Stomach (tissue), 9 donors: ENCODE data around the gene GRIN3A. TPM values are rescaled to one million over a fixed set of nuclear protein-coding genes. Genes with fewer than 3 reads are reported as not detected.

ENCODE experiments used
- DNase-seq, 2 donors: peaks; one replicate each; pipeline versions ENCODE4 v3.0.0 to v3.0.0-alpha.2; 2013 to 2019
- H3K27ac ChIP-seq, 5 donors: fragments of 200-600 bp in 4 of 5; sonication (generic) in 4 of 5; one replicate each; pipeline ENCODE4 v1.5.1; 2013 to 2019; ENCODE audit warnings: mild to moderate bottlenecking in 1 of 5, moderate library complexity in 1 of 5
- H3K27me3 ChIP-seq, 3 donors: fragments of 200-600 bp; sonication (generic); one replicate each; pipeline ENCODE4 v1.5.1; 2017 to 2019; ENCODE audit warnings: mixed run types in 1 of 3
- H3K36me3 ChIP-seq, 4 donors: fragments of 200-600 bp; sonication (generic); 1 replicate in 3 of 4; 2 replicates in 1 of 4; pipeline ENCODE4 v1.5.1; 2016 to 2019
- H3K4me1 ChIP-seq, 4 donors: fragments of 200-600 bp; sonication (generic); one replicate each; pipeline ENCODE4 v1.5.1; 2016 to 2019
- H3K4me3 ChIP-seq, 4 donors: fragments of 200-600 bp; sonication (generic) in 3 of 4; one replicate each; pipeline ENCODE4 v1.5.1; 2016 to 2019; ENCODE audit warnings: mild to moderate bottlenecking in 1 of 4
- H3K9me3 ChIP-seq, 4 donors: fragments of 200-600 bp; sonication (generic); one replicate each; pipeline ENCODE4 v1.5.1; 2016 to 2019
- CTCF ChIP-seq, 7 experiments: fragments of 450-650 bp in 4 of 7; fragments of 200-600 bp in 3 of 7; sonication (generic) in 3 of 7; IDR thresholded peaks; one replicate each; pipeline ENCODE4 v1.5.1; 2016 to 2019; ENCODE audit warnings: antibody characterized with exemption in 7 of 7, control low read depth in 2 of 7, mild to moderate bottlenecking in 1 of 7
- EP300 ChIP-seq: sonication (generic); formaldehyde crosslinking; IDR thresholded peaks from one replicate; pipeline ENCODE4 v1.6.1; 2017; ENCODE audit warnings: antibody characterized with exemption
- POLR2A ChIP-seq, 4 donors: fragments of 450-650 bp; IDR thresholded peaks; one replicate each; pipeline ENCODE4 v1.6.1; 2016; ENCODE audit warnings: antibody characterized with exemption in 4 of 4, control low read depth in 2 of 4, mild to moderate bottlenecking in 1 of 4, moderate library complexity in 1 of 4
- POLR2AphosphoS5 ChIP-seq, 3 donors: sonication (generic); formaldehyde crosslinking; IDR thresholded peaks; one replicate each; pipeline ENCODE4 v1.6.1; 2016; ENCODE audit warnings: antibody characterized with exemption in 3 of 3
- WGBS, 5 donors: extraction: QIAGEN DNeasy Blood & Tissue Kit in 3 of 5; methylation state at CpG; one replicate each; pipeline versions ENCODE4 v1.1.5 to v1.1.7; 2013 to 2018; 5-methylcytosine and 5-hydroxymethylcytosine counted together
- intact Hi-C: fragments of 100-400 bp; cut with DNase I; formaldehyde crosslinking; loops from one replicate; pipeline ENCODE4 v1.15.1; 2023; ENCODE audit warnings: low total_unique reads
- polyA plus RNA-seq, 3 donors: library from polyadenylated mRNA; stranded (reverse); fragments of 200-250 nt; gene quantifications; one replicate each; pipeline ENCODE4 v1.2.3, GENCODE V29; 2013
- total RNA-seq, 5 donors: library from RNA; depleted of rRNA; stranded (reverse); fragments of >200 nt; gene quantifications; one replicate each; pipeline versions ENCODE4 v1.1.0 to v1.2.3, GENCODE V29; 2014 to 2016
- donor health status: healthy with polysubstance abuse.
- donor health status: Bipolar disorder and iron deficiency.
- donor health status: healthy.

The GRIN3A gene
- total and polyA plus RNA-seq, 8 donors: 0.18 TPM; not detected in 7

DNA sequence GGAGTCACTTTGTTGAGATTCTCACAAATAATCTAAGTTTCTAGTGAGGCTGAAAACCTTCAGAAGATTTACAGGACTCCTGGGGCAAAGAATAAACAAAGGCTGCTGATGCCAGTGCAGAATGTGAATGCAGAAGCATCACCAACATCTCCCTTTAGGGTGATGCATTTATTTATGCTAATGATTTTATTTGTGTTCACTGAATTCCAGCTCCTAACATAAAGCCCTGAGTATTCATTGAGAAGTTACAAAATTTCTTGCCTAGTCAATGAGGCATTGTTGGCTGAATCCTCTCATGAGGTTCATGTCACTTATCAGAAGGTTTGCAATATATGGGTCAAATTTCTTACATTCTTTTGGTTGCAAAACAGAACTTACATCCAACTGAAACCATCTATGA, 70.0 kb downstream of the GRIN3A start:
- Histone ChIP-seq H3K4me3 (no peak overlapping the region), H3K4me1 (no peaks in the 10 kb centered on the region), H3K9me3 (no peaks in the 10 kb centered on the region), H3K27me3 (no peaks in the 10 kb centered on the region), H3K27ac (no peak overlapping the region), H3K36me3 (no peaks in the 10 kb centered on the region)
- DNase-seq: no peak
- TF ChIP-seq POLR2AphosphoS5 (IDR thresholded peaks at IDR 0.05): no peak
- no peak for TF ChIP-seq CTCF (IDR thresholded peaks at IDR 0.05)
- intact Hi-C loops: no loop called here

- WGBS, 5 donors: 53 to 77% (median 59%) methylated on average over 2 of the region's 2 CpGs
- no peak for DNase-seq
- TF ChIP-seq EP300 (no peak), CTCF (IDR thresholded peaks at IDR 0.05) (no peak), POLR2A (IDR thresholded peaks at IDR 0.05) (no peak), POLR2AphosphoS5 (IDR thresholded peaks at IDR 0.05) (no peak)
Observed at GRCh38 chr9:101664453-101664852, 74.0 kb downstream of the GRIN3A start.

DNA sequence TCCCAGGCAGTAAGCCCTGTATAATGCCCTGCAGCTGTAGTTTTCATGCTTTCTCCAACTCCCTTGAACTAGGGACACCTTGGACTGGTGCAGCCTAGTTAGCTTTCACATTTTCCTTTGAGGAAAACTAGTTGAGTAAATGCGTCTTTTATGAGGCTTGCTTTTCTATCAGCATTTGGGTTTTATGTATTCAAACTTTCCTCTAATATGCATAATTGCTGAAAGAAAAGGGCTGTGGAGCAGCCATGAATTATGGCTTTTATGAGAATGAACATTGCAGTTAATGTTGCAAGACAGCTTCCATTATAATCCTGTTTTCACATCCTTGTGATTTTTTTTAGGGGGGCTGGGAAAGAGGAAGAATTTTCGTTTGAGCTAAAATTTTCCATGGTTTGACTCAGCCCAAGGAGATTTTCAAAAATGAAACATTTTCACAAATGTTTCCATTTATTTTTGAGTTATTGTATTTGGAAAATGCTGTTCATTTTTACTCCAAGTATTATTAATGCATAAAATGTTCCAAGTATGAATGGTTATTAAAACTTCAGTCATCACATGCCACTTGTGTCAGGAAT, 85.8 kb downstream of the GRIN3A start:
- 52 to 63% (median 55%) methylated on average over 2 of the region's 2 CpGs for WGBS, 5 donors
- H3K36me3 ChIP-seq: no peaks in the 10 kb centered on the region
- DNase-seq: no peak
- intact Hi-C loops: no loop called here
- H3K4me3 ChIP-seq: no peak overlapping the region
- no peak overlapping the region for H3K27ac ChIP-seq
- no peaks in the 10 kb centered on the region for H3K27me3 ChIP-seq
- H3K9me3 ChIP-seq: no peaks in the 10 kb centered on the region
- TF ChIP-seq POLR2AphosphoS5 (IDR thresholded peaks at IDR 0.05): no peak
- no peak for TF ChIP-seq EP300
- no peak for TF ChIP-seq POLR2A (IDR thresholded peaks at IDR 0.05)
- no peak for TF ChIP-seq CTCF (IDR thresholded peaks at IDR 0.05)
- no peaks in the 10 kb centered on the region for H3K4me1 ChIP-seq

More at GRCh38 chr9:101664453-101664852, 74.0 kb downstream of the GRIN3A start:
- H3K27me3 ChIP-seq: no peaks in the 10 kb centered on the region
- no peak overlapping the region for H3K4me3 ChIP-seq
- H3K36me3 ChIP-seq: no peaks in the 10 kb centered on the region
- no peak overlapping the region for H3K27ac ChIP-seq
- no peaks in the 10 kb centered on the region for H3K4me1 ChIP-seq
- intact Hi-C loops: no loop called here
- H3K9me3 ChIP-seq: no peaks in the 10 kb centered on the region

- TF ChIP-seq CTCF (IDR thresholded peaks at IDR 0.05): no peak
- no peak for TF ChIP-seq POLR2AphosphoS5 (IDR thresholded peaks at IDR 0.05)
- no peak for TF ChIP-seq POLR2A (IDR thresholded peaks at IDR 0.05)
- TF ChIP-seq EP300: no peak
- DNase-seq: no peak
- H3K4me3 ChIP-seq: no peak overlapping the region
- H3K27me3 ChIP-seq: no peaks in the 10 kb centered on the region
- intact Hi-C loops: no loop called here
- H3K36me3 ChIP-seq: no peaks in the 10 kb centered on the region
- no peaks in the 10 kb centered on the region for H3K4me1 ChIP-seq
- H3K9me3 ChIP-seq: no peaks in the 10 kb centered on the region
- WGBS, 5 donors: 56 to 83% (median 71%) methylated on average over 1 of the region's 1 CpG
- H3K27ac ChIP-seq: no peak overlapping the region
Observed at GRCh38 chr9:101650142-101650541, 88.3 kb downstream of the GRIN3A start.
